IPS DF 6.9 (cell line): ENCODE results near the gene GLIS1.
A peak's percentile ranks its signal among the peaks of the same experiment; 100 is the strongest.
"Not testable (repeated sequence)": the region's sequence is repeated elsewhere in the genome, so short reads cannot be mapped to it uniquely, and the experiment has no call there.

Experiments used
- DNase-seq: peaks from one replicate; pipeline ENCODE4 v3.0.0-alpha.2; 2013; ENCODE audit warnings: low read depth, low spot score
- H3K27ac ChIP-seq: one replicate; pipeline ENCODE4 v1.5.1; 2013; ENCODE audit warnings: low read length, control low read depth
- H3K27me3 ChIP-seq: 2 replicates; pipeline ENCODE4 v1.6.1; 2013; ENCODE audit warnings: mild to moderate bottlenecking, low read length; ENCODE audit not compliant: control insufficient read depth, insufficient read depth
- H3K36me3 ChIP-seq: 2 replicates; pipeline ENCODE4 v1.6.1; 2013; ENCODE audit warnings: low read length; ENCODE audit not compliant: control insufficient read depth, insufficient read depth
- H3K4me1 ChIP-seq: 2 replicates; pipeline ENCODE4 v1.6.1; 2013; ENCODE audit warnings: low read length; ENCODE audit not compliant: control insufficient read depth, insufficient read depth
- H3K4me3 ChIP-seq: 2 replicates; pipeline ENCODE4 v1.5.1; 2013; ENCODE audit warnings: mild to moderate bottlenecking, low read length
- H3K9me3 ChIP-seq: 2 replicates; pipeline ENCODE4 v1.6.1; 2013; ENCODE audit warnings: low read length, inconsistent platforms; ENCODE audit not compliant: control insufficient read depth, insufficient read depth
- WGBS: extraction: QIAGEN DNeasy Blood & Tissue Kit; methylation state at CpG from one replicate; pipeline ENCODE4 v1.1.7; 2013; ENCODE audit warnings: mixed read lengths, missing lambda C conversion rate; ENCODE audit not compliant: insufficient read length, insufficient coverage; 5-methylcytosine and 5-hydroxymethylcytosine counted together

Gene GLIS1

GRCh38 chr1:53765657-53766056 lies 26.7 kb upstream of the GLIS1 start:
- Histone ChIP-seq H3K36me3 (no peaks in the 10 kb centered on the region; the same call in 1 of the 2 replicates), H3K4me1 (no peaks in the 10 kb centered on the region), H3K4me3 (no peak overlapping the region), H3K27me3 (no peaks in the 10 kb centered on the region), H3K27ac (no peak overlapping the region), H3K9me3 (no peaks in the 10 kb centered on the region)
- no peak for DNase-seq
- WGBS: no CpG with 5 or more reads among the region's 1 CpG

GRCh38 chr1:53763911-53764310 lies 24.9 kb upstream of the GLIS1 start:
- Histone ChIP-seq H3K4me3 (no peak overlapping the region), H3K36me3 (no peaks in the 10 kb centered on the region; the same call in 1 of the 2 replicates), H3K27me3 (no peaks in the 10 kb centered on the region), H3K4me1 (no peaks in the 10 kb centered on the region), H3K27ac (no peak overlapping the region), H3K9me3 (no peaks in the 10 kb centered on the region)
- WGBS: no CpG with 5 or more reads among the region's 2 CpGs
- DNase-seq: no peak

DNA sequence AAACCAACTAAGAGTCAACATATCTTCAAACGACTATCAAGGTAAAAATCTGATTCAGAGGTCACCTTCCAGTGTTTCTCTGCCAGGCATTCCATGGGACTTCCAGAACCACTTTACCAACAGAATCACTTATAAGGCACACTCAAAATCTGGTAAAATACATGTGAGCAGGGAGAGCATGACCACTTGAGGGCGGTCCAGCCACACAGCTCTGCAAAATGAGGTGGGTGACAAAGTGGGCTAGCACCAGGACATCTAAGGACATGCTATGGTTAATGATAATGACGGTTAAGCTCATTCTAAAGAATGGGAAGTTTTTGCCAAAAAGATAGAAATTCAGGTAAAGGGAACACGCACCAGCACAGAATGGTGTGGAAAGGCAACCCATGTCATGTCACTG lies 24.5 kb upstream of the GLIS1 start:
- Histone ChIP-seq H3K27me3 (no peaks in the 10 kb centered on the region), H3K4me1 (no peaks in the 10 kb centered on the region), H3K27ac (no peak overlapping the region), H3K4me3 (no peak overlapping the region), H3K9me3 (no peaks in the 10 kb centered on the region), H3K36me3 (no peaks in the 10 kb centered on the region; the same call in 1 of the 2 replicates)
- no peak for DNase-seq
- WGBS: no CpG with 5 or more reads among the region's 4 CpGs

DNA sequence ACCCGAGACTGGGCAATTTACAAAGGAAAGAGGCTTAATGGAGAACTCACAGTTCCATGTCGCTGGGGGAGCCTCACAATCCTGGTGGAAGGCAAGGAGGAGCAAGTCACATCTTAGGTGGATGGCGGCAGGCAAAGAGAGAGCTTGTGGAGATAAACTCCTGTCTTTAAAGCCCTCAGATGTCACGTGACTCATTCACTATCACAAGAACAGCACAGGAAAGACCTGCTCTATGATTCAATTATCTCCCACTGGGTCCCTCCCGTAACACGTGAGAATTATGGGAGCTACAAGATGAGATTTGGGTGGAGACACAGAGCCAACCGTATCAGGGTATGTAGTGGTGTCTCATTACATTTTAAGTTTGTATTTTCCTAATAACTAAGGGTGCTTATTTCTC lies 21.5 kb upstream of the GLIS1 start:
- not testable (repeated sequence) for DNase-seq, H3K27ac ChIP-seq, H3K27me3 ChIP-seq, H3K4me3 ChIP-seq, H3K36me3 ChIP-seq, H3K4me1 ChIP-seq, H3K9me3 ChIP-seq
- WGBS: no CpG with 5 or more reads among the region's 7 CpGs

DNA sequence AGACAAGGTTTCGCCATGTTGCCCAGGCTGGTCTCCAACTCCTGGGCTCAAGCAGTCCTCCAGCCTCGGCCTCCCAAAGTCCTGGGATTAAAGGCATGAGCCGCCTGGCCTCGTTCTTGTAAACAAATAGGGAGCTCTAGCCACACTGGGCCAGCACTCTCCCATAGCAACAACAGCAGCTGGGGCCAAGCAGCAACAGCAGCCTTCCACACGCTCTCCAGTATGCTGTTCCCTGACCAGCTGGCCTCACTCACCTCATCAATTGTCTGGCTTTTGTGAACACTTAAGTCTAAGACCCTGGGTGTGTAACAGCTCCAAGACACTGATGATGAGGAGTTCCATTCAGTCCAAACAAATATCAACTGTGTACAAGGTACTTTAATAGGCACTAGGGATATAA lies 16.9 kb upstream of the GLIS1 start:
- H3K4me3 ChIP-seq: no peak overlapping the region
- no peaks in the 10 kb centered on the region for H3K4me1 ChIP-seq
- DNase-seq: no peak
- H3K27me3 ChIP-seq: no peaks in the 10 kb centered on the region
- no CpG with 5 or more reads among the region's 5 CpGs for WGBS
- no peaks in the 10 kb centered on the region for H3K36me3 ChIP-seq
- no peaks in the 10 kb centered on the region; the same call in 1 of the 2 replicates for H3K9me3 ChIP-seq
- no peak overlapping the region for H3K27ac ChIP-seq

- Histone ChIP-seq H3K4me1 (no peaks in the 10 kb centered on the region), H3K27me3 (no peaks in the 10 kb centered on the region), H3K27ac (no peak overlapping the region), H3K9me3 (no peaks in the 10 kb centered on the region; the same call in 1 of the 2 replicates), H3K36me3 (no peaks in the 10 kb centered on the region), H3K4me3 (no peak overlapping the region)
- WGBS: no CpG with 5 or more reads among the region's 6 CpGs
- DNase-seq: peak; percentile 54
These were observed 15.7 kb upstream of the GLIS1 start for GRCh38 chr1:53754484-53755312.

DNA sequence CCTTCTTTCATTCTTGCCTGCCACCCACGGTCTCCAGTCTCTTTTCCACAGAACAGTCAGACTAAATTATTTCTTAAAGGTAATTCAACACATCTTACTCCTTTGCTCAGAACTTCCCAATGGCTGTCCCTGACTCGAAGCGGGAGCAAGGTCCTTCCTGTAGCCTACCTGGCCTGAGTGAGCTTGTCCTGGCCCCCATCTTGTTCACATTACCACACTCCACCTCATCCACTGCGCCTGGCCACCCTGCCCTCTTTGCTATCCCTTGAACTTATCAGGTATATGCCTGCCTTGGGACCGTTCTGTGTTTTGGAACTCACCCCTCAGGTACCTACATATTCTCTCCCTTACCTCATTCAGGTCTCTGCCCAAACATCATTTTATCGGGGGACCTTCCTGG lies 13.3 kb upstream of the GLIS1 start:
- no peaks in the 10 kb centered on the region for H3K4me1 ChIP-seq
- H3K27me3 ChIP-seq: no peaks in the 10 kb centered on the region
- H3K9me3 ChIP-seq: no peaks in the 10 kb centered on the region; the same call in 1 of the 2 replicates
- DNase-seq: no peak
- H3K4me3 ChIP-seq: no peak overlapping the region
- WGBS: no CpG with 5 or more reads among the region's 6 CpGs
- H3K27ac ChIP-seq: no peak overlapping the region
- no peaks in the 10 kb centered on the region for H3K36me3 ChIP-seq

DNA sequence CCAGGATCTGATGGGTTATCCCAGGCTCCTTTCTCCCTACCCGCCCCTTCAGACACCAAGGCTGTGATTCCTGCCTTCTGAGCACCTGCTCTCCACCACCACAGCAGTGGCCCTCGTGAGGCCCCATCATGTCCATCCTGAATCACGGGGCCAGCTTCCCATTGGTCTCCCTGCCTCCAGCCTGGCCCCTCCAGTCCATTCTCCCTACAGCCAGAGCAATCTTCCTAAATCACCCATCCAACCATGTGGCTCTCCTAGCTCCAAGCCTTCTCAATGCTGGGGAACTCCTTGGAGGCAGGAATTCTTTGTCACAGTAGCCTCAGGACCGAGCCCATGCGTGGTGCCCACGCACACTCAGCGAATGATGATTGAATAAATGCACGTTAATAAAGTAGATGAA lies 8.9 kb upstream of the GLIS1 start:
- Histone ChIP-seq H3K36me3 (no peaks in the 10 kb centered on the region), H3K9me3 (no peaks in the 10 kb centered on the region), H3K27me3 (no peaks in the 10 kb centered on the region), H3K27ac (no peak overlapping the region), H3K4me3 (no peak overlapping the region), H3K4me1 (no peaks in the 10 kb centered on the region)
- no peak for DNase-seq
- WGBS: no CpG with 5 or more reads among the region's 8 CpGs

DNA sequence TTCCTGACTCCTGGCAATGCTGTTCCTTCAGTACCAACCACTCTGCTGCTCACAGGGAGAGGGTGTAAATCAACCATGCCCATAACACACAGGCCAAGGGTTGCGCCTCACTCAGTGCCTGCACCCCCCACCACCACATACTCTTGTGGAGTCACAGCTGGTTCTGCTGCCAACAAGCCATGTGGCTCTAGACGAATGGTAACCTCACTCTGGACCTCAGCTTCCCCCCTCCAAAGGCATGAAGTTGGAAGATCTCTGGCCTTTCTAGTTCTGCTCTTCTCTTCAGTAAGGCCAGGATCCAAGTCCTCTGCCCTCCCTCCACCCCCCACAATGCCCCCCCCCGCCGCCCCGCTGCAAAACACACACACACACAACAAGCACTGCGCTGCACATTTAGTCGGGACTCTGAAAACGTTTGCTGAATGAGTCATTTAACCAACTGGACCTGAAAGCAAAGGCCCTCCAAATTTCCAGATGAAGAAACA lies 1.7 kb upstream of the GLIS1 start:
- no peak for DNase-seq
- no CpG with 5 or more reads among the region's 8 CpGs for WGBS
- Histone ChIP-seq H3K4me3 (no peak overlapping the region), H3K27ac (no peak overlapping the region), H3K36me3 (no peaks in the 10 kb centered on the region), H3K9me3 (no peaks in the 10 kb centered on the region), H3K27me3 (peaks cover 42% of the 10 kb centered on the region), H3K4me1 (peaks cover 7% of the 10 kb centered on the region)

DNA sequence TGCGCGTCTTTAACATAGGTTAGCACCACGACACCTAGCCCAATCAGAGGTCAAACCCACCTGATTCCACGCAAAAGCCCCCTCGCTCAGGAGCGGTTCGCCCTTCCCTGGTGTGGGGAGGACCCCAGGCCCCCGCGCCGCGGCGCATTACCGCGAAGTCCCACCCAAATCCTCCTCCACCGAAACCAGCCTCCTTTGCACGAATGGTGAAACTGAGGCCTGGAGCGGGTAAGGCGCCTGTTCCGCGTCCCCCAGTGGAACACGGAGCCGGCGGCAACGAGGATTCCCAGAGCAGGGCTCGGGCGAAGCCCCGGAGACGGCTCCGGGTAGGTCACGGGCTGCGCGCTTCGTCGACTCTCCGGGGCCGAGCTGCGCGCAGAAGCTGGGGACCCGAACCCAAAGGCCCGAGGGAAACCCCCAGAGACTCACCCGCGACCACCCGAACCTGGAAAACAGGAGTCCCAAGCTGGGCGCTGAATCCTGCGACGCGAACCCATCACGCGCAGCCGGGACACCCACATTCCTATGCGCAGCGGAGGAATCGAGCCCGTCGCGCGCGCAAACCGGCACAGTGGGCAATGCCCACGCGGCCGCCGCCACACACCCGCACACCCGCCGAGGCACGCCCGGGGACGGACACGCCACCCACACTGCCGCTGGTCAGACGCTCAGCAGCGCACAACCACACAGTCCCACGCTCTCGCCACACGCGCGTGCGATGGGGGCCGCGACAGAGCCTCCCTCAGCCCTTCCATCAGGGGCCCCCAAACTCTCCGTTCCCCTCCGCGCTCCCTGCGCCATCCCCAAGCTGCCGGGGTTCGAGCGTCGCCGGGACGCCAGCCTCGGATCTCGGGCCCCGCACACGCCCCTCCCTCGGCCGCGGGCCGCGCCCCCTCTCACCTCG lies 507 bp downstream of the GLIS1 start:
- Histone ChIP-seq H3K4me1 (peaks cover 7% of the 10 kb centered on the region), H3K36me3 (no peaks in the 10 kb centered on the region), H3K27me3 (peaks cover 45% of the 10 kb centered on the region), H3K27ac (no peak overlapping the region), H3K9me3 (no peaks in the 10 kb centered on the region), H3K4me3 (peak overlapping the region; percentile 45; the same call in 1 of the 2 replicates)
- DNase-seq: no peak
- no CpG with 5 or more reads among the region's 101 CpGs for WGBS
